IPS-18a (cell line): ENCODE measurements around the gene ALB.

Experiments used
- H3K27ac ChIP-seq: one replicate; pipeline ENCODE4 v1.5.1; 2013; ENCODE audit warnings: low read length
- H3K27me3 ChIP-seq: one replicate; pipeline ENCODE4 v1.6.1; 2013; ENCODE audit warnings: mild to moderate bottlenecking, low read length; ENCODE audit not compliant: control insufficient read depth, insufficient read depth
- H3K36me3 ChIP-seq: one replicate; pipeline ENCODE4 v1.6.1; 2013; ENCODE audit warnings: low read depth, low read length; ENCODE audit not compliant: control insufficient read depth
- H3K4me1 ChIP-seq: one replicate; pipeline ENCODE4 v1.6.1; 2013; ENCODE audit warnings: low read depth, low read length; ENCODE audit not compliant: control insufficient read depth
- H3K4me3 ChIP-seq: one replicate; pipeline ENCODE4 v1.5.1; 2013; ENCODE audit warnings: low read length
- H3K9ac ChIP-seq: one replicate; pipeline ENCODE4 v1.6.1; 2013; ENCODE audit warnings: mild to moderate bottlenecking, low read length, moderate library complexity
- H3K9me3 ChIP-seq: one replicate; pipeline ENCODE4 v1.6.1; 2013; ENCODE audit warnings: low read depth, low read length; ENCODE audit not compliant: control insufficient read depth

ALB gene

GRCh38 chr4:73419106-73420038 lies 15.3 kb downstream of the ALB start:
- Histone ChIP-seq H3K9ac (no peak overlapping the region), H3K36me3 (no peaks in the 10 kb centered on the region), H3K4me3 (no peak overlapping the region), H3K27me3 (no peaks in the 10 kb centered on the region), H3K4me1 (peaks cover 5% of the 10 kb centered on the region), H3K9me3 (no peaks in the 10 kb centered on the region), H3K27ac (no peak overlapping the region)

- H3K27ac ChIP-seq: no peak overlapping the region
- H3K9me3 ChIP-seq: no peaks in the 10 kb centered on the region
- H3K4me1 ChIP-seq: peaks cover 5% of the 10 kb centered on the region
- H3K4me3 ChIP-seq: no peak overlapping the region
- H3K27me3 ChIP-seq: no peaks in the 10 kb centered on the region
- no peaks in the 10 kb centered on the region for H3K36me3 ChIP-seq
- H3K9ac ChIP-seq: no peak overlapping the region
These were observed 16.5 kb downstream of the ALB start for GRCh38 chr4:73420615-73421014.

- Histone ChIP-seq H3K27ac (no peak overlapping the region), H3K4me1 (no peaks in the 10 kb centered on the region), H3K9ac (no peak overlapping the region), H3K4me3 (no peak overlapping the region), H3K36me3 (no peaks in the 10 kb centered on the region), H3K27me3 (no peaks in the 10 kb centered on the region), H3K9me3 (no peaks in the 10 kb centered on the region)
These were observed 17.8 kb downstream of the ALB start for GRCh38 chr4:73421708-73422457.

GRCh38 chr4:73422458-73422752 lies 18.3 kb downstream of the ALB start:
- Histone ChIP-seq H3K9ac (no peak overlapping the region), H3K36me3 (no peaks in the 10 kb centered on the region), H3K27ac (no peak overlapping the region), H3K9me3 (no peaks in the 10 kb centered on the region), H3K4me3 (no peak overlapping the region), H3K4me1 (no peaks in the 10 kb centered on the region), H3K27me3 (no peaks in the 10 kb centered on the region)

- H3K27me3 ChIP-seq: no peaks in the 10 kb centered on the region
- no peak overlapping the region for H3K27ac ChIP-seq
- H3K4me3 ChIP-seq: no peak overlapping the region
- H3K9me3 ChIP-seq: no peaks in the 10 kb centered on the region
- H3K4me1 ChIP-seq: no peaks in the 10 kb centered on the region
- no peak overlapping the region for H3K9ac ChIP-seq
- no peaks in the 10 kb centered on the region for H3K36me3 ChIP-seq
These were observed 19.1 kb downstream of the ALB start for GRCh38 chr4:73423184-73423583.

- H3K4me1 ChIP-seq: no peaks in the 10 kb centered on the region
- H3K9me3 ChIP-seq: no peaks in the 10 kb centered on the region
- no peak overlapping the region for H3K9ac ChIP-seq
- H3K27ac ChIP-seq: no peak overlapping the region
- H3K4me3 ChIP-seq: no peak overlapping the region
- no peaks in the 10 kb centered on the region for H3K27me3 ChIP-seq
- no peaks in the 10 kb centered on the region for H3K36me3 ChIP-seq
These were observed 22.6 kb downstream of the ALB start for GRCh38 chr4:73426666-73427065.

- Histone ChIP-seq H3K9ac (no peak overlapping the region), H3K36me3 (no peaks in the 10 kb centered on the region), H3K27ac (no peak overlapping the region), H3K4me1 (no peaks in the 10 kb centered on the region), H3K4me3 (no peak overlapping the region), H3K27me3 (no peaks in the 10 kb centered on the region), H3K9me3 (no peaks in the 10 kb centered on the region)
These were observed 25.0 kb downstream of the ALB start for GRCh38 chr4:73429118-73429517.

- Histone ChIP-seq H3K9me3 (no peaks in the 10 kb centered on the region), H3K27me3 (no peaks in the 10 kb centered on the region), H3K4me1 (no peaks in the 10 kb centered on the region), H3K9ac (no peak overlapping the region), H3K4me3 (no peak overlapping the region), H3K27ac (no peak overlapping the region), H3K36me3 (no peaks in the 10 kb centered on the region)
These were observed 25.9 kb downstream of the ALB start for GRCh38 chr4:73429826-73430587.

GRCh38 chr4:73431813-73432168 lies 27.7 kb downstream of the ALB start:
- no peak overlapping the region for H3K4me3 ChIP-seq
- no peaks in the 10 kb centered on the region for H3K36me3 ChIP-seq
- no peaks in the 10 kb centered on the region for H3K27me3 ChIP-seq
- H3K9ac ChIP-seq: no peak overlapping the region
- no peaks in the 10 kb centered on the region for H3K4me1 ChIP-seq
- no peak overlapping the region for H3K27ac ChIP-seq
- H3K9me3 ChIP-seq: no peaks in the 10 kb centered on the region

- H3K36me3 ChIP-seq: no peaks in the 10 kb centered on the region
- no peaks in the 10 kb centered on the region for H3K4me1 ChIP-seq
- no peak overlapping the region for H3K4me3 ChIP-seq
- no peak overlapping the region for H3K9ac ChIP-seq
- H3K27me3 ChIP-seq: no peaks in the 10 kb centered on the region
- H3K27ac ChIP-seq: no peak overlapping the region
- H3K9me3 ChIP-seq: no peaks in the 10 kb centered on the region
These were observed 28.3 kb downstream of the ALB start for GRCh38 chr4:73432169-73433000.

GRCh38 chr4:73433140-73433539 lies 29.1 kb downstream of the ALB start:
- Histone ChIP-seq H3K4me3 (no peak overlapping the region), H3K36me3 (no peaks in the 10 kb centered on the region), H3K27me3 (no peaks in the 10 kb centered on the region), H3K9ac (no peak overlapping the region), H3K4me1 (no peaks in the 10 kb centered on the region), H3K27ac (no peak overlapping the region), H3K9me3 (no peaks in the 10 kb centered on the region)
